Measurements from ENCODE around the gene GLI3.

Gene GLI3

GRCh38 chr7:42155584-42156290 lies 81.3 kb downstream of the GLI3 start (continued):
- TF ChIP-seq ZNF692 (tag by site-specific recombination; IDR thresholded peaks at IDR 0.05) (peak; percentile 52; the same call in 1 of the 2 replicates), SETDB1 (IDR thresholded peaks at IDR 0.05; ENCODE audit: insufficient read length, low read length) (no peak), ZBTB7A (tag by site-specific recombination; IDR thresholded peaks at IDR 0.05; ENCODE audit: low read depth) (no peak), ZNF121 (tag by site-specific recombination; IDR thresholded peaks at IDR 0.05) (no peak), ZNF544 (tag by site-specific recombination; IDR thresholded peaks at IDR 0.05) (no peak), HIC1 (tag by site-specific recombination; IDR thresholded peaks at IDR 0.05) (no peak), WT1 (tag by site-specific recombination; IDR thresholded peaks at IDR 0.05) (0 out of 2 replicates have a peak, but pooled peaks have one; percentile 39)

- Histone ChIP-seq H3K4me1 (ENCODE audit: control insufficient read depth, insufficient read depth, low read length) (peaks cover 42% of the 10 kb centered on the region), H3K9me3 (ENCODE audit: control insufficient read depth, insufficient read depth, low read depth, low read length) (no peaks in the 10 kb centered on the region), H3K4me3 (ENCODE audit: low read depth, low read length) (no peak overlapping the region), H3K36me3 (ENCODE audit: control insufficient read depth in 2 of 2, insufficient read depth in 1 of 2, low read length in 2 of 2) (no peaks in the 10 kb centered on the region), H3K27ac (ENCODE audit: extremely low read depth, low read depth, low read length) (no peak overlapping the region)
- TF ChIP-seq ZNF707 (tag by site-specific recombination; IDR thresholded peaks at IDR 0.05) (no peak), ZNF398 (tag by site-specific recombination; IDR thresholded peaks at IDR 0.05) (no peak), ZFP37 (tag by site-specific recombination; IDR thresholded peaks at IDR 0.05) (peak; percentile 100)
- ChIA-PET POLR2A (interaction anchor here (0.5 to 0.7 kb wide), 2 partner anchors 147 to 729 kb away, joined by 3 read pairs; no protein-coding TSS in a partner anchor), CTCF (interaction anchor here (0.7 kb wide), 1 partner anchor 106 kb away, joined by 3 read pairs; no protein-coding TSS in a partner anchor)
These were observed 82.8 kb downstream of the GLI3 start for GRCh38 chr7:42154173-42154572.

GRCh38 chr7:42152329-42153205 lies 84.4 kb downstream of the GLI3 start:
- ChIA-PET POLR2A (interaction anchor here (0.5 kb wide), 1 partner anchor 778 kb away, joined by 3 read pairs; no protein-coding TSS in a partner anchor), CTCF (interaction anchor here (0.7 to 0.9 kb wide), 4 partner anchors 12 to 175 kb away, joined by 3 to 4 read pairs (median 3); no protein-coding TSS in a partner anchor)
- peaks cover 42% of the 10 kb centered on the region for H3K4me1 ChIP-seq (ENCODE audit: control insufficient read depth, insufficient read depth, low read length)
- H3K36me3 ChIP-seq (ENCODE audit: control insufficient read depth in 2 of 2, insufficient read depth in 1 of 2, low read length in 2 of 2), result peaks cover 0 to 3% of the 10 kb centered on the region in 2 experiments; a peak in 1 of 3 replicates
- H3K4me3 ChIP-seq (ENCODE audit: low read depth, low read length), result no peak overlapping the region
- no peaks in the 10 kb centered on the region for H3K9me3 ChIP-seq (ENCODE audit: control insufficient read depth, insufficient read depth, low read depth, low read length)
- H3K27ac ChIP-seq (ENCODE audit: extremely low read depth, low read depth, low read length), result peak overlapping the region; percentile 56
- no peak for TF ChIP-seq ZNF600 (tag by site-specific recombination; IDR thresholded peaks at IDR 0.05)
- TF ChIP-seq ZNF658 (tag by site-specific recombination; IDR thresholded peaks at IDR 0.05), result no peak
- TF ChIP-seq YY1 (tag by site-specific recombination; IDR thresholded peaks at IDR 0.05), result peak; percentile 61
- no peak for TF ChIP-seq ZNF626 (tag by site-specific recombination; IDR thresholded peaks at IDR 0.05)
- TF ChIP-seq ZFHX2 (tag by site-specific recombination; conservative IDR thresholded peaks at IDR 0.05), result no peak
- peak; percentile 69; the same call in 1 of the 2 replicates for TF ChIP-seq KLF7 (tag by site-specific recombination; IDR thresholded peaks at IDR 0.05; ENCODE audit: borderline replicate concordance)
- TF ChIP-seq ZNF23 (tag by site-specific recombination; IDR thresholded peaks at IDR 0.05; ENCODE audit: borderline replicate concordance), result no peak
- TF ChIP-seq ZNF777 (tag by site-specific recombination; IDR thresholded peaks at IDR 0.05; ENCODE audit: borderline replicate concordance), result no peak
- TF ChIP-seq ZBTB17 (tag by site-specific recombination; IDR thresholded peaks at IDR 0.05), result peak; percentile 46; the same call in 1 of the 2 replicates
- peak; percentile 98 for TF ChIP-seq FEZF1 (tag by site-specific recombination; IDR thresholded peaks at IDR 0.05)
- peak; percentile 97 for TF ChIP-seq OSR2 (tag by site-specific recombination; IDR thresholded peaks at IDR 0.05)
- TF ChIP-seq IKZF3 (tag by site-specific recombination; IDR thresholded peaks at IDR 0.05), result peak; percentile 88
- peak; percentile 58; the same call in 1 of the 2 replicates for TF ChIP-seq BCL6B (tag by site-specific recombination; IDR thresholded peaks at IDR 0.05)
- TF ChIP-seq HOXC10 (CRISPR knock-in tag; IDR thresholded peaks at IDR 0.05), result no peak
- TF ChIP-seq ZFP41 (tag by site-specific recombination; IDR thresholded peaks at IDR 0.05; ENCODE audit: borderline replicate concordance), result no peak
